ENCODE results near the gene SPEM1.

Gene SPEM1

GRCh38 chr17:7440113-7440833 is 20.1 kb downstream of the SPEM1 start:
- no peak for DNase-seq (ENCODE audit: low read depth in 2 of 2)

- no peak for DNase-seq (ENCODE audit: low read depth in 2 of 2)
Observed at GRCh38 chr17:7440834-7441195, 20.7 kb downstream of the SPEM1 start.

GRCh38 chr17:7441266-7441665 is 21.1 kb downstream of the SPEM1 start:
- DNase-seq (ENCODE audit: low read depth in 2 of 2), result no peak

GRCh38 chr17:7442142-7442541 is 22.0 kb downstream of the SPEM1 start:
- no peak for DNase-seq (ENCODE audit: low read depth in 2 of 2)

- DNase-seq (ENCODE audit: low read depth in 2 of 2), result no peak
Observed at GRCh38 chr17:7443499-7444485, 23.7 kb downstream of the SPEM1 start.

GRCh38 chr17:7444682-7445618 is 24.8 kb downstream of the SPEM1 start, which contains the start of gene CHRNB1:
CHRNB1 (plus strand) TSS chr17:7445061; CDS start chr17:7445128, 67 bp downstream.
- DNase-seq (ENCODE audit: low read depth in 2 of 2), result no peak

- no peak for DNase-seq (ENCODE audit: low read depth in 2 of 2)
Observed at GRCh38 chr17:7445619-7445968, 25.5 kb downstream of the SPEM1 start.

GRCh38 chr17:7448461-7448860 is 28.3 kb downstream of the SPEM1 start:
- no peak for DNase-seq (ENCODE audit: low read depth in 2 of 2)

GRCh38 chr17:7459961-7460545 is 39.9 kb downstream of the SPEM1 start:
- DNase-seq (ENCODE audit: low read depth in 2 of 2), result no peak

GRCh38 chr17:7460850-7461660 is 40.9 kb downstream of the SPEM1 start:
- no peak for DNase-seq (ENCODE audit: low read depth in 2 of 2)

- DNase-seq (ENCODE audit: low read depth in 2 of 2), result no peak
Observed at GRCh38 chr17:7462474-7463371, 42.6 kb downstream of the SPEM1 start.

GRCh38 chr17:7463372-7463846 is 43.3 kb downstream of the SPEM1 start:
- no peak for DNase-seq (ENCODE audit: low read depth in 2 of 2)

GRCh38 chr17:7464081-7464480 is 44.0 kb downstream of the SPEM1 start:
- no peak for DNase-seq (ENCODE audit: low read depth in 2 of 2)

GRCh38 chr17:7465597-7466275 is 45.6 kb downstream of the SPEM1 start:
- DNase-seq (ENCODE audit: low read depth in 2 of 2), result no peak

- no peak for DNase-seq (ENCODE audit: low read depth in 2 of 2)
Observed at GRCh38 chr17:7466318-7466638, 46.2 kb downstream of the SPEM1 start.

- no peak for DNase-seq (ENCODE audit: low read depth in 2 of 2)
Observed at GRCh38 chr17:7466639-7467341, 46.7 kb downstream of the SPEM1 start.

GRCh38 chr17:7467498-7467897 is 47.4 kb downstream of the SPEM1 start:
- no peak for DNase-seq (ENCODE audit: low read depth in 2 of 2)

- DNase-seq (ENCODE audit: low read depth in 2 of 2), result no peak
Observed at GRCh38 chr17:7468290-7468689, 48.2 kb downstream of the SPEM1 start.

Measured in stimulated activated CD4-positive, alpha-beta T cell treated with anti-CD3 and anti-CD28 coated beads, Interleukin-1b, Interleukin-23, amount 100 ng/mL, for 4 hours (primary cell).